ENCODE results near the gene TBX6.

DNA sequence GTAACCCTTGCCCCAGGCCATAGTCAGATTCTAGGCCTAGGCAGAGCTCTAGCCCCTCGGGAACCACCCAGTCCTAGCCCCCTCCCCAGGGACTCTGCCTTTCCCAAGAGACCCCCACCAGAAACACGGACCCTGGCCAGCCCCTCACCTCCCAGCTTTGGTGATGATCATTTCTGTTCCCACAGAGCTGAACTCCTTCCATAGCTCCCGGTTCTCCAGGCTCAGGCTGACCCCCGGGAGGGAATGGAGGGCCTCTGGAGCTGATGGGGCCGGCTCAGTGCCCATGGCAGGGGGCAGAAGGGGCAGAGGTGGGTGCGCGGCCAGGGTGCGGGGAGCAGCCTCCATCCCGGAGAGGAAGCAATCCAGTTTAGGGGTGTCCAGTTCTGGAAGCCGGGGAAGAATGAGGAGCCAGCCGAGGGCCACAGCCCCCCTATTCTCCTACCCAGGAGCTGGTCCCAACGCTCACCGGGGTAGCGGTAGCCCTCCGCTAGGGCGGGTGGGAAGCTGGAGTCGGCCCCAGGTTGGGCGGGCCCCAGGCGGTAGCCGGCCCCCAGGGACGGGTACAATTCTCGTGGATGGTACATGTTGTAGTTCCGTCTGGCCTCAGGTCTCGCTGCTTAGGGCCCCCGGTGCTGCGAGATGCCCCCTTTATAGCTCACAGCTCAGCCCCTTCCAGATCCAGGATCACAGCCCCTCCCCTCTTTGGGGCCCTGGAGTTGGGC, 953 bp downstream of the TBX6 start:
- TF ChIP-seq EZH2 (IDR thresholded peaks at IDR 0.05): no peak
- no peak for TF ChIP-seq POLR2AphosphoS5 (IDR thresholded peaks at IDR 0.05; ENCODE audit: borderline replicate concordance, low read depth, low read length)

All from SK-N-MC (cell line).